HG02678 (cell line): ENCODE data around the gene DHRSX.
"Not testable (repeated sequence)": the region's sequence is repeated elsewhere in the genome, so short reads cannot be mapped to it uniquely, and the experiment has no call there.

ENCODE experiments used
- ATAC-seq: cut with Tn5 transposase; IDR thresholded peaks from one replicate; pipeline ENCODE4 v1.9.1; 2021; ENCODE audit warnings: mild to moderate bottlenecking, moderate library complexity; ENCODE audit not compliant: unreplicated experiment

The DHRSX gene, protein sequence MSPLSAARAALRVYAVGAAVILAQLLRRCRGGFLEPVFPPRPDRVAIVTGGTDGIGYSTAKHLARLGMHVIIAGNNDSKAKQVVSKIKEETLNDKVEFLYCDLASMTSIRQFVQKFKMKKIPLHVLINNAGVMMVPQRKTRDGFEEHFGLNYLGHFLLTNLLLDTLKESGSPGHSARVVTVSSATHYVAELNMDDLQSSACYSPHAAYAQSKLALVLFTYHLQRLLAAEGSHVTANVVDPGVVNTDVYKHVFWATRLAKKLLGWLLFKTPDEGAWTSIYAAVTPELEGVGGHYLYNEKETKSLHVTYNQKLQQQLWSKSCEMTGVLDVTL

DNA sequence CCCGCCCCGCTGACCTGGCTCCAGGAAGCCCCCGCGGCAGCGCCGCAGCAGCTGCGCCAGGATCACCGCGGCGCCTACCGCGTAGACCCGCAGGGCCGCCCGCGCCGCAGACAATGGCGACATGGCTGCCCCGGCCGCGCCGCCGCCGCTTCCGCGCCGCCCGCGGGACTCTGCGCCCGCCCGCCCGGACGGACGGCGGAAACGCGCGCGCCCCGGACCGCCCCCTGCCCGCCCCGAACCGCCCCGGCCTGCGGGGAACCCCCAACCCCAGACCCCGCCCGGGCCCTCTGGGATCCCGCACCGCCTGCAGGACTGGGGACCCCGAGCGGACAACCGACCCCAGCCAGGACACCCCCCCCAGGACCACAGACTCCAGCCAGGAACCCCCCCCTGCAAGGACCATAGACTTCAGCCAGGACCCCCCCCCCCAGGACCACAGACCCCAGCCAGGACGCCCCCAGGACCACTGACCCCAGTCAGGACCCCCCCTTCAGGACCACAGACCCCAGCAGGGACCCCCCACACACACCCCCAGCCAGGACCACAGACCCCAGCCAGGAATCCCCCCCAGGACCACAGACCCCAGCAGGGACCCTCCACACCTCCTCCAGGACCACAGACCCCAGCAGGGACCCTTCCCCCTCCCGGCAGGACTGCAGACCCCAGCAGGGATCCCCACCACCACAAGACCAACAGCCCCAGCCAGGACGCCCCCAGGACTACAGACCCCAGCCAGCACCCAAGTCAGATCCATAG is at the start of gene DHRSX, which contains the start of gene ZBED1:
DHRSX (minus strand) TSS at position 174 of the 756 bp plus-strand sequence; CDS start at position 123, 51 bp downstream.
ZBED1 (minus strand) TSS at position 174 of the 756 bp plus-strand sequence. CDS start 10,257 bp downstream, outside the sequence.
- peak; percentile 62 for ATAC-seq

DNA sequence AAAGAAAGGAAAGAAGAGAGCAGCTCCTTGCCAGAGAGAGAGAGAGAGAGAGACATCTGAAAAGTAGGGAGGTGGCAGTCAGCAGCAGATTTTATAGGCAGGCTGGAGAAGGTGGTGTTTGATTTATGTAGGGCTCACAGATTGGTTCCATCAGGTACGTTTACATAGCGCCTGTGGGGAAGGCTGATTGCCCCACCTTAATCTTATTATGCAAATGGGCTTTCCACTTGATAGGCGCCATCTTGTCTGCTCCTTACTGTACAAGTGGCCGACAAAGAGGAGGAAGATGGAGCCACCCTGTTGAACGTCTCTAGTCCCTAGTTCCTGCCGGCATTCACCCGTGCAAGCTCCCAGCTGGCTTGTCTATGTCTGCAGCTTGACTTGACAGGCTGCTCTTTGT is 49.1 kb upstream of the DHRSX start:
- no peak for ATAC-seq

DNA sequence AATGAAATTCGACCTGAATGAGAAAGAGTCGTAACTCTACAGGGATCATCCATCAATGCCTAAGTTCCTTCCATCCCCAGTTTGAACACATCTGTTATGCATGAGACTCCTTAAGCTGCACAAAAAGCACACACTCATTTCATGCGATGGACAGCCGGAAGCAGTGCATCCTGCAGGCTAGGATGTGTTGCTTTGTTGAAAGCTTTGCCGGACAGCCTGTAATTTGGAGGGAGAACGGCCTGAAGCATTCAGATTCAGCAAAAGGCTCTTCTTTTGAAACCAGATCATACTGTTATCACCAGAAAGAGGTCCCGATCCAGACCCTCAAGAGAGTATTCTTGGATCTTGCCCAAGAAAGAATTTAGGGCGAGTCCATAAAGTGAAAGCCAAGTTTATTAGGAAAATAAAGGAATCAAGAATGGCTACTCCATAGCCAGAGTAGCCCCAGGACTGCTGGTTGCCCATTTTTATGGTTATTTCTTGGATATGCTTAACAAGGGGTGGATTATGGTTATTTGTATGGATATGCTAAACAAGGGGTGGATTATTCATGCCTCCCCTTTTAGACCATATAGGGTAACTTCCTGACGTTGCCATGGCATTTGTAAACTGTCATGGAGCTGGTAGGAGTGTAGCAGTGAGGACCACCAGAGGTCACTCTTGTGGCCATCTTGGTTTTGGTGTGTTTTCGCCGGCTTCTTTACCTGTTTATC is 48.1 kb upstream of the DHRSX start:
- ATAC-seq: no peak

DNA sequence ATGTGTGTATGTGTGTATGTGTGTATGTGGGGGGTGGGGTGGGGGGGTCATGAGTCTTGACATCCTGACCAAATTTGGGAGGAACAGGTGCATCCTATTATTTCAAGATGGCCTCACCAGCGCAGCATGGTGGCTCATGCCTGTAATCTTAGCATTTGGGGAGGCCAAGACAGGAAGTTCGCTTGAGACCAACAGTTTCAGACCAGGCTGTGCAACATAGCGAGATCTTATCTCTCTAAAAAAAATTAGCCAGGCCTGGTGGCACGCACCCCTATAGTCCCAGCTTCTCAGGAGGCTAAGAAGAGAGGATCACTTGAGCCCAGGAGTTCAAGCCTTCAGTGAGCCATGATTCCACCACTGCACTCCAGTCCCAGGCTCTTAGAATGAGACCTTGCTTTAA is 47.0 kb upstream of the DHRSX start:
- no peak for ATAC-seq

DNA sequence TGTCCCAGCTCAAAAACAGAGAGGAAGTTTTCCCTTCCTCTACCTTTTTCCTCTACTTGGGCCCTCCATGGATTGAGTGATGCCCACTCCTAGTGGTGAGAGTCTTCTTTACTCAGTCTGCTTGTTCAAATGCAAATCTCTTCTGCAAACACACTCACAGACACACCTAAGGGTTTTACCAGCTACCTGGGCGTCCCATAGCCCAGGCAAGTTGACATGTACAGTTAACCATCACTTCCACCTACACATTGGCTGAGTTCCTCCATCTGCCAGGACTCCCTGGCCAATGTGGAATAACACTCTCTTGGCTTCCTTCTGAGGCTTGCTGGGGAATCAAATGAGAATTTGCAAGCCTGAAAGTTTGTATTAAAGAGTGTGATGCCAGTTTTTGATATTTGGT is 45.7 kb upstream of the DHRSX start:
- ATAC-seq: no peak

DNA sequence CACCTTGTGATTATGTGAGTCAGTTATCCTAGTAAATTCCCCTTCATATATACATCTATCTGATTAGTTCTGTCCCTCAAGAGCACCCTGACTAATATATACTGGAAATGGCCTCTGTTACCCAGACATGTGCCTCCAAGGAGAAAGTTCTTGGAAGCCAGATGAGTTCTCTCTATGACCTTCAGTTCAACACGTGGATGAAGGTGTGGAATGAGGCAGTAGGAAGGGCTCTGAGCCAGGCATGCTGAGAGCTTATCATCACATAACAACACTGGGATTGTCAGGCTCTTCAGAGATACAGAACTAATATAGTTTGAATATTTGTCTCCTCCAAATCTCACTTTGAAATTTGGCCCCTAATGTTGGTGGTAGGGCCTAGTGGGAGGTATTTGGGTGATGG is 44.4 kb upstream of the DHRSX start:
- ATAC-seq: no peak

DNA sequence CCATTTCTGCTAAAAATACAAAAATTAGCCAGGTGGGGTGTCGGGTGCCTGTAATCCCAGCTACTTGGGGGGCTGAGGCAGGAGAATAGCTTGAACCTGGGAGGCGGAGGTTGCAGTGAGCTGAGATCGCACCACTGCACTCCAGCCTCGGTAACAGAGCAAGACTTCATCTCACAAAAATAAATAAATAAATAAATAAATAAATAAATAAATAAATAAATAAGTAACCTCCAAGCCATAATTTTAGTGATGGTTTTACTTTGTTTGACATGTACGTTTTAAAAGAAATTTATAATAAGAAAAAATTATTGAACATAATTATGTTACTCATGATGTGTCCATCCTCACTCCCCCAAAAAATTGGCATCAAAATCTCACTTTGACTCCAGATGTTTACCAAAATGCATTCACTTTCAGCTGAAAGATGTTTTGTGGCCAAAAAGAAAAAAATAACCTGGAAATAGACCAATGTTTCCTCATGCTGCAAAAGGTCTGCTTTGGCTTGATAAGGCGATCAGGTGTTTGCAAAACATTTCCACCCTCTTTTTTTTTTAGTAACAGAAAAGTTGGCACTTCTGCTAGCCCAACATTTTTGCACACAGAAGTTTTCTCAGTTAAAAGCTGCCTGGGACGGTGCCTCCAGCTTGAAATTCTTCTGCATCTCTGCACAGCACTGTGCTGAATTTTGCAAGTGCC is 42.2 kb upstream of the DHRSX start:
- ATAC-seq: no peak

DNA sequence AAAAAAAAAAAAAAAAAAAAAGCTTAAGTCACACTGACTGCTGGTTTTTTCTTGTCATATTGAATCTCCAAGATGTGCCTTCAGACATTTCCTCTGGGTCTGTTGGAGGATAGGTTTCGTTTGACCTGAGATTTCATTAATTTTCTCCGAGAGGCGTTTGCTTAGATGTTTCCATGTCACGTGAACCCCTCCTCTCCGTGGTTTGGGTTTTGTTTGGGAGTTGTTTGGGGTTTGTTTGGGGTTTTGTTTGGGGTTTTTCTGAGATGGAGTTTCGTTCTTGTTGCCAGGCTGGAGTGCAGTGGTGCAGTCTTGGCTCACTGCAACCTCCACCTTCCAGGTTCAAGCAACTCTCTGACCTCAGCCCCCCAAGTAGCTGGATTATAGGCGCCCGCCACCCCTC is 40.8 kb upstream of the DHRSX start:
- ATAC-seq: no peak

DNA sequence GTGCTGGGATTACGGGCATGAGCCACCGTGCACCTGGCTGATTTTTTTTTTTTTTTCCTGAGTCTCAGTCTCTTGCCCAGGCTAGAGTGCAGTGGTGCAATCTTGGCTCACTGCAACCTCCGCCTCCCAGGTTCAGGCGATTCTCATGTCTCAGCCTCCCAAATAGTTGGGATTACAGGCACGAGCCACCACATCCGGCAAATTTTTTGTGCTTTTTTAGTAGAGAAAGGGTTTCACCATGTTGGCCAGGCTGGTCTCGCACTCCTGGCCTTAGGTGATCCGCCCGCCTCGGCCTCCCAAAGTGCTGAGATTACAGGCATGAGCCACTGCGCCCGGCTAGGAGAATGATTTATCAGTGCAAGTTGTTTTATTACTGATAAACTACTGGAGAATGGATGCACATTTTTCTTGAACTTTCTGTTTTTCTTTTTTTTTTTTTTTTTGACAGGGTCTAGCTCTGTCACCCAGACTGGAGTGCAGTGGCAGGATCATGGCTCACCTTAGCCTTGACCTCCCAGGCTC is 39.7 kb upstream of the DHRSX start:
- ATAC-seq: no peak

DNA sequence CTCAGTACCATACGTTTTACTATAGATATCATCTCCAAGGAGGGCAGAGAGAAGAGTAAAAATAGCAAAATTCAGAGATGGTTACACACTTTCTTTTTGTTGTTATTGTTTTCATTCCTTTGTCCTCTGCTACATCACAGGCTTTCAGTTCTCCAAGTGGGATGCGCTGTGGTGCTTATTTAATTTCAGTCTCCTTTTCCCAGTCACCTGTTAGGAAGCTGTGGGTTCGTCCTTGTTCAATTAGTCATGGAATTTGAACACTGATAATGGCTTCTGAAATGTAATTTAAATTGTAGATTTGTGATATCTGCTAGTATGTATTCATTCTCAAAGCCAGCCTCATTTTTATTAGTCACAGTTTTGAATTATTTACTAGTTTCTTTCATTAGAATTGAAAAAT is 38.8 kb upstream of the DHRSX start:
- no peak for ATAC-seq

DNA sequence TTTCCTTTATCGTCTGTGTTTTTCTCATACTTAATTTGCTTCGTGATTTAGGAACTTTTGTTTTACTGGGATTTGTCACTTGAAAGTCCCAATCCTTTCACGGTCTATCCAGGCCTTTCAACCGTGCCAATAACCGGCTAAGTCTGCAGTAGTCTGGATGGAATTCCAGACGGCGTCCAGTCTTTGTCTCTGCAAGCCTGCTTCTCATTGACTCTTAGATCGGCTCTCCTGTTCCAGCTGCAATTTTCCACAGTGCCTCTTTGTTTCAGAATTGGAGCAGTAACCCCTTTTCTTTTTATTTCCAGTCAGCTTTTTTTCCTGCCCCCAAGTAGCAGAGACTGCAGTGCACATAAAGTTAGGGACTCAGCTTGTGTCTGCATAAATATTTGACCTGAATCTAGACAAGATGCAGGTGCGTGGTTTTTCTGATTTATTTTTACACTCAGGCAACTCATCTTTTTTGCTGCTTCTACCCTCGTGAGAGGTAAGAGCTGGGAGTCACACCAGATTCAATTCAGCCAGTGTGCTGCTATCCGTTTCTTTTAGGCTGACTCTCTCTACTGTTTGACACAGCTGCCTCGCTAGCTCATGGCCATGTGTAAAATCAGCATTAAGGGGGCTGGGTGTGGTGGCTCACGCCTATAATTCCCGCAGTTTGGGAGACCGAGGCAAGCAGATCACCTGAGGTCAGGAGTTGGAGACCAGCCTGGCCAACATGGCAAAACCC is 37.4 kb upstream of the DHRSX start:
- ATAC-seq: no peak

DNA sequence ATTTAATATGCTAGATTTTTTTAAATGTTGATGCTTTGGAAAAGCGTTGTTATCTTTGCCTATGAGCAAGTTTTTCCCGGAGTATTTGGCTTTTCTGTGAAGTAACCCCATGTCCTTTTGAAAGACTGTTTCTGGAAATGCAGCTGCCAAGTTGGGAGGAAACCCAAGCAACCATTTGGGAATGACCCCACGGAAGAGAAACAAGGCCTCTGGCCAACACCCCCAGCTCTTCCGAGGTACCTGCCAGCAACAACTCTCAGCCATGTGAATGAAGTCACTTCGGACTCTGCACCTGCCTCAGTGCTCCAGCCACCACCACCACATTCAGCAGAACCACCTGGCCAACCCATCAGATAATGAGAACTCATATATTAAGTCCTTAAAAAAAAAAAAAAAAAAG is 36.2 kb upstream of the DHRSX start:
- no peak for ATAC-seq

DNA sequence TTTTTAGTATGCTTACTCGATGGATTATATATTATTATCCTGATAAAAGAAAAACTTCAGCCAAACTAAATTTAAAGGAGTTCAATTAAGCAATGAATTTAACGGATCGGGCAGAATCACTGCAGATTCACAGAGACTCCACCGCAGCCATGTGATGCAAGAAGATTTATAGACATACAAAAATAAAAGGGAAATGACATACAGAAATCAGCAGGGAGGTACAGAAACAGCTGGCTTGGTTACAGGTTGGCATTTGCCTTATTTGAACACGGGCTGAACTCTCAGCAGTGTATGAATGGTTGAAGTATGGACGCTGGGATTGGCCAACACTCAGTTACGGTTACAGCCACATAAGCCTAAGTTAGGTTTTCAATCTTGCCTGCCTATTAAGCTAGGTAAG is 35.4 kb upstream of the DHRSX start:
- no peak for ATAC-seq

DNA sequence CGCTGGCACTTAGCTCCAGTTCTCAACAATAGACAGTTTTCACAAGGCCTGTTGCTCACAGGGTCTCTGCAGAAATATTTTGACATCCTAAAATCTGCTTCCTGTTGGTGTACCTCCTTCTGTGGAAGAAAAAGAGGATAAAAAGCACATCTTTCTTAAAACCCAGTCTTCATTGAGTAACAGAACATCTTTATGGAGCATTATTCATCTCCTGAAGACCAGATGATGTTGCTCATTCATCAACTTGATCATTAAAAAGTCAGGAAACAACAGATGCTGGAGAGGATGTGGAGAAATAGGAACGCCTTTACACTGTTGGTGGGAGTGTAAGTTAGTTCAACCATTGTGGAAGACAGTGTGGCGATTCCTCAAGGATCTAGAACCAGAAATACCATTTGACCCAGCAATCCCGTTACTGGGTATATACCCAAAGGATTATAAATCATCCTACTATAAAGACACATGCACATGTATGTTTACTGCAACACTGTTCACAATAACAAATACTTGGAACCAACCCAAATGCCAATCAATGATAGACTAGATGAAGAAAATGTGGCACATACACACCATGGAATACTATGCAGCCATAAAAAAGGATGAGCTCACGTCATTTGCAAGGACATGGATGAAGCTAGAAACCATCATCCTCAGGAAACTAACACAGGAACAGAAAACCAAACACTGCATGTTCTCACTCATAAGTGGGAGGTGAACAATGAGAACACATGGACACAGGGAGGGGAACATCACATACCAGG is 33.7 kb upstream of the DHRSX start:
- not testable (repeated sequence) for ATAC-seq

DNA sequence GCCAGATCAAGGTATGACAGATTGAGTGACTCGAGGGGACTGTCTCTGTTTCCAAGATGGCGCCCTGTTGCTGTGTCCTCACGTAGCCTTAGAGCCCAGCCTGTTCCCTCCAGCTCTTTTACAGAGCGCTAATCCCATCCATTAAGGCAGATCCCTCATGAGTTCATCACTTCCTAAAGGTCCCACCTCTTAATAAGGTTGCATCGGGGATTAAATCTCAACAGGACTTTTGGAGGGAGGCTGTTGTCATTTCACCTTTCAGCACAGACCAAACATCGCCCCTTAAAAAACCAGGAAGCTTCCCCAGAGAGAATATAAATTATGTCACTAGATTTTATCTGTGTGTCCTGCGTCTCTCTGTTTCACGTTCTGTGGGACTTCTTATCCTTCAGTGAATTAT is 32.6 kb upstream of the DHRSX start:
- no peak for ATAC-seq

DNA sequence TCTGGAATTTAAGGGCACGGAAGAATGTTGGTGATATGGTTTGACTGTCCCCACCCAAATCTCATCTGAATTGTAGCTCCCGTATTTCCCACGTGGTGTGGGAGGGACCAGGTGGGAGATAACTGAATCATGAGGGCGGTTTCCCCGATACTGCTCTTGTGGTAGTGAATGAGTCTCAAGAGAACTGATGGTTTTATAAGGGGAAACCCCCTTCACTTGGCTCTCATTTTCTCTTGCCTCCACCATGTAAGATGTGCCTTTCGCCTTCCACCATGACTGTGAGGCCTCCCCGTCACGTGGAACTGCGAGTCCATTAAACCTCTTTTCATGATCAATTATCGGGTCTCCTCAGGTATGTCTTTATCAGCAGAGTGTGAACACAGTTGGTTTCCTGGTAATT is 25.6 kb upstream of the DHRSX start:
- ATAC-seq: no peak

DNA sequence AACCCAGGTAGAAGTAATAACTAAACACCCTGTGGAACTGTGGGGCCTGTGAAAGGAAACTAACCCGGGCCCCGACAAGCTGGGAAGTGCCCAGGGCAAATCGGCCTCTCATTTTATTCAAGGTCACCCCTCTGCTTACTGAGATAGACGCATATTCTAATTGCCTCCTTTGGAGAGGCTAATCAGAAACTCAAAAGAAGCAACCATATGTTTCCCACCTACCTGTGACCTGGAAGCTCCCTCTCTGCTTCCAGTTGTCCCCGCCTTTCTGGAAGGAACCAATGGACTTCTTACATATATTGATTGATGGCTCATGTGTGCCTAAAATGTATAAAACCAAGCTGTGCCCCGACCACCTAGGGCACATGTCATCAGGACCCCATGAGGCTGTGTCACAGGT is 23.1 kb upstream of the DHRSX start:
- no peak for ATAC-seq

DNA sequence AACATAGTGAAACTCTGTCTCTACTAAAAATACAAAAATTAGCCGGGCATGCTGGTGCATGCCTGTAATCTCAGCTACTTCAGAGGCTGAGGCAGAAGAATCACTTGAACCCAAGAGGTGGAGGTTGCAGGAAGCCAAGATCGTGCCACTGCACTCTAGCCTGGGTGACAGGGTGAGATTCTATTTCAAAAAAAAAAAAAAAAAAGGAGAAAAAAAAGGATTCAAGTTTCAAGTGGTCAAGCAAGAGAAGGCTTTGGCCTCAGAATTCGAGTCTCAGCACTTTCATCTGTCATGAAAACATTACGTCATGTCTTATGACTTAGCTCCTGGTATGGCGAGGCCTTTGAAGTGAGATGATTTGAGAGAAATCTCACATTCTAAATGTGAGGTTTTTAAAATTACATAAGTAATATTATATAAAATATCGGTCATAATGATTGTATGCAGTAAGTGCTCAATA is 21.2 kb upstream of the DHRSX start:
- ATAC-seq: peak; percentile 34
